Left hindlimb (tissue), 1 donor: Measurements from ENCODE around the gene GRIN1.

ENCODE experiments used
- DNase-seq: peaks from one replicate; pipeline ENCODE4 v3.0.0-alpha.2; 2018

The GRIN1 gene

DNA sequence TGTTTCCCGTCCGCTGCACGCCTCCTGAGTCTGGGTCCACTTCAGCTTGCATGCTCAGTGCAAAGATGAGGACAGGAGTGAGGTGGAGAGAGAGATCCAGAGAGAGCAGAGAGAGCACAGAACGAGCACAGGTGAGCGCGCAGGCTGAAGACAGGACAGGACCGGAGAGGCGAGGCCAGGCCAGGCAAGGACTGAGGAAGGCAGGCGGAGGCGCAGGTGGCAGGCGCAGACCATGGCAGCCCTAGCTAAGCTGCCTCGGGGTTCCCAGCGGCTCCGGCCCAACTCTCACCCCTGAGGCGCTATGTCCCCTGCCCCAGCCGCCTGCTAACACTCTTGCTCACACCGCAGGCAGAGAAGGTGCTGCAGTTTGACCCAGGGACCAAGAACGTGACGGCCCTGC lies 9.7 kb downstream of the GRIN1 start:
- DNase-seq: peak; percentile 12

DNA sequence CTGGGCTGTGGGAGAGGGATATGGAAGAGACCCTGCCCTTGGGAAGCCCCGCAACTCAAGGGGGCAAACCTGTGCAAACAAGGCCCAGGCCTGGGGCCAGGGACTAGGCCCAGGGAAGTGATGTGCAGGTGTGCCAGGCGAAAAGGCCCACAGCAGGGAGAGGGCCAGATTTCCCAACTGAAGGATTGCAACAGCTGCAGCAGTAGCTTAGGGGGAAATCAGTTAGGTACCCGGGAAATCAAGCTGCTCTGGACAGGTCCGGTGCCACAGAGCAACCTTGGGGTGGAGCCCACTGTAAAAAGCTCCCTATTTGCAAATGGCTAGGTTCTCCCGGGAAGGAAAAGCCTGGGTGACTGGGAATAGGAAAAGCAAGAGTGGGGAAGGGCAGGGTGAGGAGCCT lies 10.4 kb downstream of the GRIN1 start:
- DNase-seq: no peak

DNA sequence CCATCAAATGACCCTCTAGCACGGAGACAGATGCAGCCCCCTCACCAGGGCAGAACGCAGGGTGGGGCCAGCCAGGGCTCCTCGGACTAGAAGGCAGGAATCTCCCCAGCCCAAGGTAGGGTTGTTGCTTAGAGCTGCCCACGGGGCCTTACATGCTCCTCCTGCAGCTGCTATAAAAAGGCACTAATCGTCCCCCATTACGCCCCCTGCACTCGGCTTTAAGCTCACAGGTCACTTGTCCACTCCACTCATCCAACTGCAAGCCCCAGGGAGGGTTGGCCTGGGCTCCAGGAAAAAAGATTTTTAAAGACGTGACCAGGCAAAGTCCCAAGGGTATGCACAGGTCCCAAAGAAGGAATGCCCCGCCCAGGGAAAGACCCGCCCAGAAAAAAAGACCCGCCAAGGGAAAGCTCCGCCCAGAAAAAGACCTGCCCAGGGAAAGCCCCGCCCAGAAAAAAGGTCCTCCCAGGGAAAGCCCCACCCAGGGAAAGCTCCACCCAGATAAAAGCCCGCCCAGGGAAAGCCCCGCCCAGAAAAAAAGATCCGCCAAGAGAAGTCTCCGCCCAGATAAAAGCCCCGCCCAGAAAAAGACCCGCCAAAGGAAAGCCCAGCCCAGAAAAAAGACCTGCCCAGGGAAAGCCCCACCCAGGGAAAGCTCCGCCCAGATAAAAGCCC lies 11.1 kb downstream of the GRIN1 start:
- no peak for DNase-seq

DNA sequence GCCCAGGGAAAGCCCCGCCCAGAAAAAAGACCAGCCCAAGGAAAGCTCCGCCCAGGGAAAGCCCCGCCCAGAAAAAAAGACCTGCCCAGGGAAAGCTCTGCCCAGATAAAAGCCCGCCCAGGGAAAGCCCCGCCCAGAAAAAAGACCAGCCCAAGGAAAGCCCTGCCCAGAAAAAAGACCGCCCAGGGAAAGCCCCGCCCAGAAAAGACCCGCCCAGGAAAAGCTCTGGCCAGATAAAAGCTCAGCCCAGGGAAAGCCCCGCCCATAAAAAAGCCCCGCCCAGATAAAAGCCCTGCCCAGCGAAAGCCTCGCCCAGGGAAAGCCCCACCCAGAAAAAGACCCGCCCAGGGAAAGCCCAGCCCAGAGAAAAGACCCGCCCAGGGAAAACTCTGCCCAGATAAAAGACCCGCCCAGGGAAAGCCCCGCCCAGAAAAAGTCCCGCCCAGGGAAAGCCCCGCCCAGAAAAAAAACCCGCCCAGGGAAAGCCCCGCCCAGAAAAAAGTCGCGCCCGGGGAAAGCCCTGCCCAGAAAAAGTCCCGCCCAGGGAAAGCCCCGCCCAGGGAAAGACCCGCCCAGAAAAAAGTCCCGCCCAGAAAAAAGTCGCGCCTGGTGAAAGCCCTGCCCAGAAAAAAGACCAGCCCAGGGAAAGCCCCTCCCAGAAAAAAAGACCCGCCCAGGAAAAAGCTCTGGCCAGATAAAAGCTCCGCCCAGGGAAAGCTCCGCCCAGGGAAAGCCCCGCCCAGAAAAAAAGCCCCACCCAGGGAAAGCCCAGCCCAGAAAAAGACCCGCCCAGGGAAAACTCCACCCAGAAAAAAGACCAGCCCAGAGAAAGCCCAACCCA lies 11.9 kb downstream of the GRIN1 start:
- no peak for DNase-seq

DNA sequence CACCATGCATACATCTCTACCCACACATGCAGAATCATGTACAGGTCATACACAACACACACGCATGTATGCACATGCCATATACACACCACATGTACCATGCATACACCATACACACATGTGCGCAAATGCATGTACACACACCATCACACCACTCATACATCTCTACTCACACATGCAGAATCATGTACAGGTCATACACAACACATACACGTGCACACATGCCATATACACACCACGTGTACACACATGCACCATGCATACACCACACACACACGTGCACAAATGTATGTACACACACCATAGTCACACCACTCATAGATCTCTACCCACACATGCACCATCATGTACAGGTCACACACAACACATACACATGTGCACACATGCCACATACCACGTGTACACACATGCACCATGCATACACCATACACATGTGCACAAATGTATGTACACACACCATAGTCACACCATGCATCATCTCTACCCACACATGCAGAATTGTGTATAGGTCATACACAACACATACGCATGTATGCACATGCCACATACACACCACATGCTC lies 14.0 kb downstream of the GRIN1 start:
- no peak for DNase-seq

DNA sequence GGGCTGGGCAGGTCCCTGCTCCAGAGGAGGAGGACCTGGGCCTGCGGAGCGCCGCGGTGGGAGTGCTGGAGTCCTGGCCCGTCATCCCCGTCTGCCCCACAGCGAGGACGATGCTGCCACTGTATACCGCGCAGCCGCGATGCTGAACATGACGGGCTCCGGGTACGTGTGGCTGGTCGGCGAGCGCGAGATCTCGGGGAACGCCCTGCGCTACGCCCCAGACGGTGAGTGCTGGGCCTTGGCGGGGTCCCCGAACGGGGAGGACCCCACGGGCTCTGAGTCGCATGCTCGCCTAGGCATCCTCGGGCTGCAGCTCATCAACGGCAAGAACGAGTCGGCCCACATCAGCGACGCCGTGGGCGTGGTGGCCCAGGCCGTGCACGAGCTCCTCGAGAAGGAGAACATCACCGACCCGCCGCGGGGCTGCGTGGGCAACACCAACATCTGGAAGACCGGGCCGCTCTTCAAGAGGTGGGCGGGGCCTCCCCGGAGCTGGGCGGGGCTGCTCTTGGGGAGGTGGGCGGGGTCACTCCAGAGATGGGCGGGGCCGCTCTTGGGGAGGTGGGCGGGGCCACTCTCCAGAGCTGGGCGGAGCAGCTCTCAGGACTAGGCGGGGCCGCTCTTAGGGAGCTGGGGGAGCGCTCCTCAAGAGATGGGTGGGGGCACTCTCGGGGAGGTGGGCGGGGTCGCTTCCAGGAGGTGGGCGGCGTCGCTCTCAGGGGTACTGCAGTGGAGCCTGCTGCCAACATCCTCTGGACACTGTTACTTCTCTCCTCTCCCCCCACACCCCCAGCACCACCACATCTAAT lies 17.8 kb downstream of the GRIN1 start:
- DNase-seq: no peak

DNA sequence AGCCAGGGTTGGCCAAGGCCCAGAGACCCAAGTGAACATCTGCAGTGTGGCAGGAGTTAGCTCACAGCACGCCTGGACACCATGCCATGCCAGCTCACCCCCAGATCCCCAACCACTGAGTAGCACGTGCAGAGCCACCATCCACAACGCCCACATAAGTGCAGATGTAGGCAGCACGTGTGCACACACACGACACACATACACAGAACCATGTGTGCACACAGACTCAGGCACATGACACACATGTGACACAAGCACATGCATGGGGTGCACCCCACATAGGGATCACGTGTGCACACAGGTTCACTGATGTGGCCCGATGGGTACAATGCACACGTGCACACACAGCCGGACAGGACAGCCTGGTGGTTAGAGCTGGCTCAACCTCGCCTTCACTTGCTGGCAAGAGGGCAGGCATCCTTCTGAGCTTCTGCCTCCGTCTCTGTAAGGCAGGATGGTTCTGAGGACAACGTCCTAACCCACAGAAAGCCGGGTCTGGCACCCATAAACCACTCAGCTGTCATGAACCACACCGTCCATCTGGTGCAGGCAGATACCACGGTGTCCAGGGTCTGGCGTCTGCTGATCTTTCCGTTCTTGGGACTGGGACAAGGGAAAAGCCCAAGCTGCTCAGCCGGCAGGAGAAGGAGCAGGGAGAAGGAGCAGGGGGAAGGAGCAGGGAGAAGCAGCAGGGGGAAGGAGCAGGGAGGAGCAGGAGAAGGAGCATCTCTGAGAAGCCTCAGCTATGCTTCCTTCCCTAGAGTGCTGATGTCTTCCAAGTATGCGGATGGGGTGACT lies 18.9 kb downstream of the GRIN1 start:
- no peak for DNase-seq

DNA sequence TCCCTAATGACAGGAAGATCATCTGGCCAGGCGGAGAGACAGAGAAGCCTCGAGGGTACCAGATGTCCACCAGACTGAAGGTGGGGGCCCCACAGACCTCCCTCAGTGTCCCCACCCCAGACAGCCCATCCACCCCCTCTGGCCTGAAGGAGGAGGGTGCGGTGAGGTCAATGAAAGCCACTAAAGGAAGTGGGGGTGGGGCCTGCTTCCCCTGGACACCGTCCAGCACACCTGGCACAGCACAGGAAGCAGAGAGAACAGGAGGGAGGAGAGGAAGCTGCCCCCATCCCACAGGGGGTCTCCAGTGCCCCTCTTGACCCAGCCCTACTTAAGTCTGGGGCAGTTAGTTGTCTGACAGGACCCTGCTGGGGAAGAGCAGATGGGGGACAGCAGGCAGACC lies 19.7 kb downstream of the GRIN1 start:
- DNase-seq: no peak

DNA sequence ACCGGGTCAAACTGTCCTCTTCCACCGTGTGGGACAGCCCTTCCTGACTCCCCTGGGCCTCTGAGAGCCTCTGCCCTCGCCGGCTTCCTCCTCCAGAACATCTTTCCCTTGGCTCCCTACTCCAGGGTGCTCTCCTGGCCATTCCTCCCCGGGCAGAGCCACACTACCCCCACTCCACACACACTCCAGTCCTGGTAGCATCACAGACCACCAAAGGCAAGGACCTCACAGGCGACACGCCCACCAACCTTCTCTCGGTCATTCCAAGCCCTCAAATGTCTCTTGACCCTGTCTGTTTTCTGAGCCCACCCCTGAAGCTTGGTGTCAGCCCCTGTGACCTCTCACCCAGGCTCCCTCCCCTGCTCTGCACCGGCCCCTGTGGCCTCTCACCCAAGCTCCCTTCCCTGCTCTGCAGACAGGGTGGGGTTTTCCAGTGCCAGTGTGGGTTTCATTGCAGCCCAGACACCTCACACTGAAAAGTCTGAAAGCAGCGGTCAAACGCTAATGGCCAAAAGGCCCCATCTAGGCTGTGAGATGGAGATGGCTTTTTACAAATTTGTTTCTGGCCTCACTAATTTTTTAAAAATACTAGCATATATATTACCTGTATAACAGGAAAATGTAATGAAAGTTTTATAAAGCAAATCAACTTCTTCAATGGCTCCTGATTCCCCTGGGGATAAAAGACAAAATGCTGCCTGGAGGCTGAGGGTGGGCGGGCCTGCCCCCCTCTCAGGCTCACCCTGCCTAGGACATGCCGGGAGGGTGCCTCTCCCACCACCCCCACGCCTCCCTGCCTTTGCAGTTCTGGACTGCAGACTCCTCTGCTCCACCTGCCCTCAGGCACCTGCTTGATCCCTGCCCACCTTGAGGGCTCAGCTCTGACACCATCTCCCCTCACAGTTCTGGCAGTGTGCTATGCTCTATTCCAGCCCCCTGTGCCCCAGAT lies 20.4 kb downstream of the GRIN1 start:
- DNase-seq: no peak

DNA sequence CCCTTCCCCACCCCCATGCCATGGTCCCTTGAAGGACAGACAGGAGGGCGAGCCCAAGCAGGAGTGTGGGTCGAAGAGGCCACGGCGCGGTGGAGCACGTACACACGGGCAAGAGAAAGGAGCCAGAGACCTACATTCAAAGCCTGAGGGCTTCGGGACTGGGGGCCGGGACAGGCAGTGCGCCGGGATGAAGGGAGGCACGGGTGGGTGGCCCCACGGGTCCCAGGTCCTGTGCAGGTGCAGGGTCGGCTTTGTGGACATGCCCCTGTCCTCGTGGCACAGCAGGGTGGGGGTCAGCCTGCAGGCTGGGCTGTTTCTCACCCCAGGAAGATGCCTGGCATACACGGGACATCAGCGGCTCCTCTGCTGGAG lies 21.1 kb downstream of the GRIN1 start:
- DNase-seq: no peak

DNA sequence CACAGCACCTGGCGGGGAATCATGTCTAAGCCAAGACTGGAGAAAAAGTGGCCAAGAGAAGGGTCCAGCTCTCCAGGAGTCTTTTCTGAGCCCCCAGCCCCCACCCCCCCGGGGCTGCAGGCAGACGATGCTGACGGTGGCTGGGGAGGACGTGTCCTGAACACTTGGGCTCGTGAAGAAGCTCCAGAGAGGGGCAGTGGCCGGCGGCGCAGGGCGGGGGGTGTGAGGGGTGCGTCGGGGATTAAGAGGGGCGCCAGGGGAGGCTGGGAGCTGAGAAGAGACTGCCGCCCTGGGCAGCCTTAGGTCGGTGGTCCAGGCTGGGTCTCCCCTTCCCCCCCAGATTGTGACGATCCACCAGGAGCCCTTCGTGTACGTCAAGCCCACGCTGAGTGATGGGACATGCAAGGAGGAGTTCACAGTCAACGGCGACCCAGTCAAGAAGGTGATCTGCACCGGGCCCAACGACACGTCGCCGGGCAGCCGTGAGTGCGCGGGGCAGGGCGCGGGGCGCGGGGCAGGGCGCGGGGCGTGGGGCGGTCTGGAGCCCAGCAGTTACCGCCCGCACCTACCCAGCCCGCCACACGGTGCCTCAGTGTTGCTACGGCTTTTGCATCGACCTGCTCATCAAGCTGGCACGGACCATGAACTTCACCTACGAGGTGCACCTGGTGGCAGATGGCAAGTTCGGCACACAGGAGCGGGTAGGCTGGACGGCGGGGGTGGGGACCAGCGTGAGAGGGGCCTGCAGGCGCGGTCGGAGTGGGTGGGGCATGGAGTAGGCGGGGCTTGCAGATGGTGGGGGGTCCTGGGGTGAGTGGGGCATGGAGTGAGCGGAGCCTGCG lies 22.0 kb downstream of the GRIN1 start:
- DNase-seq: no peak

DNA sequence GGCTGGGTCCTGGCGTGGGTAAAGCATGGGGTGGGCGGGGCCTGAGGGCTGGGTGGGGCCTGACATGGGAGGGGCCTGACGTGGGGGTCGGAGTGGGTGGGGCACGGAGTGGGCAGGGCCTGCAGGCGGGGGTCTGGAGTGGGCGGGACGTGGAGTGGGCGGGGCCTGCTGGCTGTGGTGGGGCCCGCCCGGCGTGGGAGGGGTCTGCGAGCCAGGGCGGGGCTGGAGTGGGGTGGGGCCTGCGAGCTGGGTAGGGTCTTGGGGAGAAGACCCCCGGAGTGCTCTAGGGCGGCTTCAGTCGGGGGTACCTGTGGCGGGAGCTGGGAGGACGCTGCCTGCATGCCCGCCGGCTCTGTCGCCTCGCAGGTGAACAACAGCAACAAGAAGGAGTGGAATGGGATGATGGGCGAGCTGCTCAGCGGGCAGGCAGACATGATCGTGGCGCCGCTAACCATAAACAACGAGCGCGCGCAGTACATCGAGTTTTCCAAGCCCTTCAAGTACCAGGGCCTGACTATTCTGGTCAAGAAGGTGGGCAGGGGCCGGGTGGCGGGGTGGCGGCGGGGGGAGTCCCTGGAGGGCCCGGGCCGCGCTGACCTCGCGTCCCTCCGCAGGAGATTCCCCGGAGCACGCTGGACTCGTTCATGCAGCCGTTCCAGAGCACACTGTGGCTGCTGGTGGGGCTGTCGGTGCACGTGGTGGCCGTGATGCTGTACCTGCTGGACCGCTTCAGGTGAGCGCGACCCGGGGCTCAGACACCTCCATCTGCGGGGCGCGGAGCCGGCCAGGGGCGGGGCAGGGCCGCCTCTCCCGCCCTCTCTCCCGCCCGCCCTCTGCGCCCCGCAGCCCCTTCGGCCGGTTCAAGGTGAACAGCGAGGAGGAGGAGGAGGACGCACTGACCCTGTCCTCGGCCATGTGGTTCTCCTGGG lies 22.9 kb downstream of the GRIN1 start:
- DNase-seq: no peak

DNA sequence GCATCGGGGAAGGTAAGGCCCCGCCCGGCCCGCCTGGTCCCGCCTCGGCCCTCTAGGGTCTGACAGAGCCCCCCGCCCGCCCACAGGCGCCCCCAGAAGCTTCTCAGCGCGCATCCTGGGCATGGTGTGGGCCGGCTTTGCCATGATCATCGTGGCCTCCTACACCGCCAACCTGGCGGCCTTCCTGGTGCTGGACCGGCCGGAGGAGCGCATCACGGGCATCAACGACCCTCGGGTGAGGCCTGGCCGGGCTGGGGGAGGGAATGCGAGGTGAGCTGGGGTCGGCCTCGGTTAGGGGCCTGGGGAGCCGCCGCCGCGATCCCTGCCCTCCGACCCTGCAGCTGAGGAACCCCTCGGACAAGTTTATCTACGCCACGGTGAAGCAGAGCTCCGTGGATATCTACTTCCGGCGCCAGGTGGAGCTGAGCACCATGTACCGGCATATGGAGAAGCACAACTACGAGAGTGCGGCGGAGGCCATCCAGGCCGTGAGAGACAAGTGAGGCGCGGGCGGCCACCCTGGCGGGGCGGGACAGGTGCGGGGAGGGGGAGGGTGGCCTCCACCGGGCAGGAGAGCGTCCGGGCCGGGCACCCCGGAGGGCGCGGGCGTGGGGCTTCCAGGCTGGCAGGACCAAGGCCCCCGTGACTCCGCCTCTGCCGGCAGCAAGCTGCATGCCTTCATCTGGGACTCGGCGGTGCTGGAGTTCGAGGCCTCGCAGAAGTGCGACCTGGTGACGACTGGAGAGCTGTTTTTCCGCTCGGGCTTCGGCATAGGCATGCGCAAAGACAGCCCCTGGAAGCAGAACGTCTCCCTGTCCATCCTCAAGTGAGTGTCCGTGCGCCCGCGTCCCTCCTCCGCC lies 23.8 kb downstream of the GRIN1 start:
- DNase-seq: no peak

DNA sequence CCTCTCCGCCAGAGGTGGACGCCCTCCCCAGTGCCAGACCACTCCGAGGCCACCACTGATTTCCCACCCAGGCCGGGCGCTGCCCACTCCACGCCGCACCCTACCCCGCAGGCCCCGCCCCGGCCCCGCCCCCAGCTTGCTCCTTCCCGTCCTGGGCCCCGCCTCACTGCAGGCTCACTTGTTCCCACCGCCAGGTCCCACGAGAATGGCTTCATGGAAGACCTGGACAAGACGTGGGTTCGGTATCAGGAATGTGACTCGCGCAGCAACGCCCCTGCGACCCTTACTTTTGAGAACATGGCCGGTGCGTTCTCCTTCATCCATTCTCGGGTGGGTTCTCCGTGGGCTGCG lies 24.4 kb downstream of the GRIN1 start:
- DNase-seq: no peak

DNA sequence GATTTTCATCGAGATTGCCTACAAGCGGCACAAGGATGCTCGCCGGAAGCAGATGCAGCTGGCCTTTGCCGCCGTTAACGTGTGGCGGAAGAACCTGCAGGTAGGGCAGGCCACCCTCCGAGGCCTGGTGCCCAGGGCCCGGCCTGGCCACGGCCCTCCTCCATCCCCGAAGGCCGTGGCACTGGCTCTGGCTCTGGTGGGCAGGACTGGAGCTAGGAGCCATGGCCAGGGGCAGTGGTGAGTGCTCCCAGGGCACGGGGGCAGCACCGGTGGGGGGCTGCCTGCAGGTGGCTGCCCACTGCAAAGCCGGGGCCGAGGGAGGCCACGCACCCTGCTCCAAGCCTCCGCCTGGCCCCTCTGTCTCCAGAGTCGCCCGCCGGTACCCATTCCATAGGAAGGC lies 24.9 kb downstream of the GRIN1 start:
- DNase-seq: no peak

DNA sequence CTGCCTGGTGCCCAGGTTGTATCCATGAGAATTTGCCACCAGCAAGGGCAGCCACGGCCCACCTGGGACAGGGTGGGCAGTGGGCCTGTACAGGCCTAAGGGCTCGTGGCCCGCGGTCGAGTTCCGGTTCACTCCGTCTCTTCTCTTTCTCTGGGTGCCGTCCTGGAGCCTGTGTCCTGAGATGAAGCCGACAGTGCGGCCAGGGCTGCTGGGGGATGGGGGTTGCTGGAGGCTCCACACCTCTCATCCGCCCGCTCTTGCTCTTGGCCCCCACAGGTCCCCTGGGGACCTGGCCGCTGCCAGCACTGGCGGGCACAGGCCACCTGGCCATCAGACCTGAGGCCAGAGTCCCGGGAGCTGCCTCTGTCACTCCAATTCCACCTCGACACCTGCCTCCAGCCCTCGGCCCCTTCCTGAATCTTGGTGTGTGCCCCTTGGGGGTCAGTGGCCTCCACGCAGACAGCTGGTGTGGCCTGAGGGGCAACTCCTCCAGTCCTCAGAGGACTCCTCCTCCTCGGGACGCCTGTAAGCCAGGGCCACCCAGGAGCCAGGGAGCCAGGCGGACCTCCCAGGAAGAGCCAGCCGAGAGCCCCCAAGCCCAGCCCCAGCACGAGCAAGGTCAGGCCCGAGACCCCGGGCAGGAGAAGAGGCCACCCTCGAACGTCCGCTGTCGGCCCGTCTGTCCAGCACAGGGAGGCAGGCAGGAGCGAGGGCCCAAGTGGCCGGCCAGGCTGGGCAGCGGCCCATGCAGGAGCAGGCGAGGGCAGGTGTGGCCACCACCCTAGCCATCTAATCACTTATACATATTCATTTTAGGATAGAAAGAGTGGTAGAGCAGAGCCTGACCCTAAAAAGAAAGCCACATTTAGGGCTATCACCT lies 25.7 kb downstream of the GRIN1 start:
- DNase-seq: no peak

DNA sequence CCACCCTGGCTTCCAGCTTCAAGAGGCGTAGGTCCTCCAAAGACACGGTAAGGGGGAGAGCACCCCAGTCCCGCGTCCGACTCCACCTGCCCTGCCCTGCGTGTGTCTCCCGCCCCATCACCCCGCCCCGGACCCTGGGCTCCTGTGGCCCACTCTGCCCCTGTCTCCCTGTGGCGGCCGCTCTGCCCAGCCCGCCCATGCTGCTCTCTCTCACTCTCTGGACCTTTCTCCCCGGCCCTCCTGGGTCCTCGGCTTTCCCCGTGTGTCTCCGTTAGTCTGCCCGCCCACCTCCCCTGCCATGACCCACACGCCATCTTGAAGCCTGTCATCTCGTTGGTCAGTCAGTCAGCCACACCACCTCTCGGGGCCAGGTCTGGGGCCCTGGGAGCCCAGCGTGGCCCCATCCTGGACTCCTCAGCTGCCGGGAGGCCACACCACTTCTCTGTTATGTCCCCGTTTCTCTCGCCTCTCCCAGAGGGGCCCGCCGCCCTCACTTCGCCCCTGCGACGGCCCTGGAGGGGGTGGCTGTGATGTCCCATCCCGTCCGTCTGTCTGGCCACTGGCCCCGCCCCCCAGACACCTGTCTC lies 26.4 kb downstream of the GRIN1 start:
- DNase-seq: no peak
